GM18861 (cell line): ENCODE measurements around the gene MUC15.
"Not testable (repeated sequence)": the region's sequence is repeated elsewhere in the genome, so short reads cannot be mapped to it uniquely, and the experiment has no call there.

Source experiments
- ATAC-seq: cut with Tn5 transposase; IDR thresholded peaks from one replicate; pipeline ENCODE4 v1.9.1; 2021; ENCODE audit not compliant: unreplicated experiment

Gene MUC15

GRCh38 chr11:26571861-26572654 is at the start of gene MUC15:
TSS of gene MUC15 (minus strand) at chr11:26572263. CDS start at chr11:26567094, 5,169 bp downstream.
- ATAC-seq, result no peak

GRCh38 chr11:26621132-26621531 is 49.1 kb upstream of the MUC15 start:
- no peak for ATAC-seq

GRCh38 chr11:26620282-26621045 is 48.4 kb upstream of the MUC15 start:
- ATAC-seq, result no peak

- no peak for ATAC-seq
Observed at GRCh38 chr11:26618441-26618840, 46.4 kb upstream of the MUC15 start.

- ATAC-seq, result no peak
Observed at GRCh38 chr11:26613759-26614158, 41.7 kb upstream of the MUC15 start.

- no peak for ATAC-seq
Observed at GRCh38 chr11:26608507-26609146, 36.6 kb upstream of the MUC15 start.

- no peak for ATAC-seq
Observed at GRCh38 chr11:26607725-26608506, 35.9 kb upstream of the MUC15 start.

- ATAC-seq, result no peak
Observed at GRCh38 chr11:26599876-26600434, 27.9 kb upstream of the MUC15 start.

GRCh38 chr11:26599425-26599824 is 27.4 kb upstream of the MUC15 start:
- no peak for ATAC-seq

GRCh38 chr11:26597899-26598298 is 25.8 kb upstream of the MUC15 start:
- ATAC-seq, result no peak

GRCh38 chr11:26597049-26597689 is 25.1 kb upstream of the MUC15 start:
- ATAC-seq, result not testable (repeated sequence)

- ATAC-seq, result not testable (repeated sequence)
Observed at GRCh38 chr11:26595207-26595865, 23.3 kb upstream of the MUC15 start.

GRCh38 chr11:26593691-26594090 is 21.6 kb upstream of the MUC15 start:
- ATAC-seq, result no peak

- no peak for ATAC-seq
Observed at GRCh38 chr11:26587073-26587472, 15.0 kb upstream of the MUC15 start.

- no peak for ATAC-seq
Observed at GRCh38 chr11:26584818-26585217, 12.8 kb upstream of the MUC15 start.

- ATAC-seq, result no peak
Observed at GRCh38 chr11:26583550-26583949, 11.5 kb upstream of the MUC15 start.

- no peak for ATAC-seq
Observed at GRCh38 chr11:26580929-26581328, 8.9 kb upstream of the MUC15 start.

- ATAC-seq, result no peak
Observed at GRCh38 chr11:26579683-26580082, 7.6 kb upstream of the MUC15 start.

- no peak for ATAC-seq
Observed at GRCh38 chr11:26578998-26579661, 7.1 kb upstream of the MUC15 start.
